ENCODE measurements around the gene SPIN3. TPM values are rescaled to one million over a fixed set of nuclear protein-coding genes. Genes with fewer than 3 reads are reported as not detected.
A peak's percentile ranks its signal among the peaks of the same experiment; 100 is the strongest.
"Not testable (repeated sequence)": the region's sequence is repeated elsewhere in the genome, so short reads cannot be mapped to it uniquely, and the experiment has no call there.

Gene SPIN3
- total RNA-seq: 7.8 and 9.0 TPM in 2 replicates
- 6.0 TPM for polyA plus RNA-seq (2012)

DNA sequence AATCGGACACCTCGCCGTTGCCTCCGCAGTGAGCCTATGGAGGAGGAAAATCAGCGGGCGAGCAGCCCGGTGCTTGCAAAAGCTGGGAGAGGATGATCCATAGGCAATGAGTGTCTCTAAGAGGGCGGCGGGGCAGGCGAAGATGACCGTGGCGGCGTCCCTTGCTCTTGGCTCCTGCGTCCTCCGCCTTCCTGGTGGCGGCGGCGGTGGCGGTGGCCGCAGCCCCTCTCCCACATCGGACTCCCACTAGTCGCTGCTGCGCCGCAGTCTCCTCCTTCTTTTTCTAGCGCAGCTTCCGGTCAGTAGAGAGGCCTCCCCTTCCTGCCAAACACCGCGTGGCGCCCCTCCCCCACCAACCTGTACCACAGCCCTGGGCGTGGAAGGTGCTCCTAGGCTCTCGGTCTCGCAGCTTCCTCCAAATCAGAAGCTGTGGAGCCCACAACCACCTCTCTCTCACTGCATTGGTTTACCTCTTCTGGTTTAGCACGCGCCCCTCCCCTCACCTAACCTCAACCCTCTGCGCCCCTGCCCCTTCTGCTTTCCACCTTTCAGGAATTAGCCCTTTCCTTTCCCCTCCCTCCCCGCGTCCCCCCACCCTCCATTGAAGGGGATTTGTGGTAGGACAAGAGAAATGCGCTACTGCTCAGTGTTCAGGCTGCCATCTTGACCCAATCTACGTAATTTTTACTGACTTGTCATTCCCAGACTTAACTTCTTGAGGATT lies at the start of gene SPIN3:
SPIN3 (minus strand) TSS at position 271 of the 724 bp plus-strand sequence. CDS start 594 bp downstream, outside the sequence.
- peak; percentile 77 for DNase-seq (ENCODE audit: low read depth)

DNA sequence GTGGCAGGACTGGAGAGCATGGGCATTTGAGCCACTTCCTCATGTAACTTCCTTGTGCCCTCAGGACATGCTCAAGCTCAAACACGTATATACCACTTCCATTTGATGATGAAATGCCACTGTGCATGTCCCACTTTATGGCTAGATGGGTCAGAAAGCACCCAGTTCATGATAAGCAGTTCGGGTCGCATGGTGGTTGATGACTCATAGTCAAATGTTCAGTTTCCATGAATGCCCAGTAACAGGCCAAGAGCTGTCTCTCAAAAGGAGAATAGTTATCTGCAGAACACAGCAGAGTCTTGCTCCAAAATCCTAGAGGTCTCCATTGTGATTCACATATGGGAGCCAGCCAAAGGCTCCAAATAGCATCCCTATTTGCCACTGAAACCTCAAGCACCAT lies 48.9 kb upstream of the SPIN3 start:
- no peak for DNase-seq (ENCODE audit: low read depth)

DNA sequence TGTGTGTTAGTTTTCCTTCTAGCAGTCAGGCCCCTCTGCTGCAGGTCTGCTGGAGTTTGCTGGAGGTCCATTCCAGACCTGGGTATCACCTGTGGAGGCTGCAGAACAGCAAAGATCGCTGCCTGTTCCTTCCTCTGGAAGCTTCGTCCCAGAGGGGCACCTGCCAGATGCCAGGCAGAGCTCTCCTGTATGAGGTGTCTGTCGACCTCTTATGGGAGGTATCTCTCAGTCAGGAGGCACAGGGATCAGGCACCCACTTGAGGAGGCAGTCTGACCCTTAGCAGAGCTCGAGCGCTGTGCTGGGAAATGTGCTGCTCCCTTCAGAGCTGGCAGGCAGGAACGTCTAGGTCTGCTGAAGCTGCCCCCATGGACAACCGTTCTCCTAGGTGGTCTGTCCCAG lies 41.9 kb upstream of the SPIN3 start:
- DNase-seq (ENCODE audit: low read depth): not testable (repeated sequence)

DNA sequence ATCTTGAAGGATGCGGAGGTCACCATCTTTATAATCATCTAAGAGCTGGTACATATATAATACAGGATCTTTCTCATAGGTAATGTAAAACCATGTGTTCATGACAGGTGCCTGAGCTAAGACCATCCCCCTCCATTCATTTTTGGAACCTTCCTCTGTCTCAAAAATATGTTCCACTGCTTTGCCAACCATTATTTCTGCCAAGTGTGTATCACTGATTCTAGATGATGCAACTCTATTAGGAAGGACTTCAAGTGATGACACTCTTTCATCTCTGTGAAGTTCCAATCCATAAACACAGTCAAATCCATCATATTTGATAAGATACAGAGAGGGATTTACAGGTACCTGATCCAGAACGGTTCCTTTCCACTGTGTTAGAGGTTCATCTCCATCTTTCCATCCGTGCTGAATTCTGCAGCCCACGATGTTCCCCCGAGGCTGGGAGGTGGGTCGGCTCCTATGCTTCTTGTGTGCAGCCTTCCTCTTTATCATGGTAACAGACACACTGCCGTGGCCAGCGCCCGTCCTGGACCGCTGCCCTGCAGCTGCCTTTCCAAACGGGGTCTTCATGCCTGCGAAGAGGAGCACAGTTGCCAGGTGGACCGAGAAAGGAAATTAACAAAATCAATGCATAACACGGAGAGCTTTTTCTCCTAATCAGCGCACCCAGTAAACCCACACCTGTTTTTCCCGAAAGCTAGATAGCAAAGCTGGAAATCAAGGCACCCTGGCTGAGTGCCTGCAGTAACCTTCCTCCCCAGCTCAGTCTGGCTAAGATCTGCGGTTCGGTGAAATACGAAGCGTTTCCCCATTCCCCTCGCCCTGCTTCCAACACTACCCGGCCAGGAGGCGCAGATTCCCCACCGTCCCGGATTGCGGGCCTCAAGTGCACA lies 718 bp downstream of the SPIN3 start:
- DNase-seq (ENCODE audit: low read depth): no peak

DNA sequence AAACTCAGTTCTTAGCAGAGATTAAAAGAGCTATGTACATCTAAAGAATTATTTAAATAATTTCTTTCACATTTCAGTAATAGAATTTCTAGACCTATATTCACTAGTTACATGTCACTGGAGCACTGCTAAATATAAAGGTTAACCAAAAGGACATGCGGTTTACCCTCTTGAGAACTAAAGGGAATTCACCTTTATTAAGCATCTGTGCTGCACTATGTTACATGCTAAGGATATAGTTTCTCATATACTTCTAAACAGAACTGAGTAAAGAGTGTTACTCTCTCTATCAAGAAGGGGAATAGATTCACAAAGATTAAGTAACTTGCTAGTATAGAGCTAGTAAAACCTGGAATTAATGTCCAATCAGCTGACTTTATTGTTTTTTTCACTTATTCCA lies 7.6 kb downstream of the SPIN3 start:
- DNase-seq (ENCODE audit: low read depth): no peak

DNA sequence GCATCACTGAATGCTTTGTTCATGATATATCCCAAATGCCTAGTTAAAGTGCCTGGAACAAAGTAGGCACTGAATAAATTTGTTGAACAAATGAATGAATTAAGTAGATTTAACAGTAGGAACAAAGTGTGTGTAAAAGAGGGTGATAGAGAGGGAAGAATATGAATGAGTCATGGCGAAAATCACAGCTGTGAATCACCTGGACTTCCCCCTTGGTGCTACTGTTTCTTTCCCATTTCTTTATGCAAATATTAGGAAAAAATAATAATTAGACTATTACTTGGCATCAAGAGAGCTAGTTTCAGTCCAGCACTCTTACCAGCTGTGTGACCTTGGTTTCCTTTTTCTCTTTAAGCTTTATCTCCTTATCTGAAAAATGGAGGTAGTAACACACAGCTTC lies 9.2 kb downstream of the SPIN3 start:
- no peak for DNase-seq (ENCODE audit: low read depth)

DNA sequence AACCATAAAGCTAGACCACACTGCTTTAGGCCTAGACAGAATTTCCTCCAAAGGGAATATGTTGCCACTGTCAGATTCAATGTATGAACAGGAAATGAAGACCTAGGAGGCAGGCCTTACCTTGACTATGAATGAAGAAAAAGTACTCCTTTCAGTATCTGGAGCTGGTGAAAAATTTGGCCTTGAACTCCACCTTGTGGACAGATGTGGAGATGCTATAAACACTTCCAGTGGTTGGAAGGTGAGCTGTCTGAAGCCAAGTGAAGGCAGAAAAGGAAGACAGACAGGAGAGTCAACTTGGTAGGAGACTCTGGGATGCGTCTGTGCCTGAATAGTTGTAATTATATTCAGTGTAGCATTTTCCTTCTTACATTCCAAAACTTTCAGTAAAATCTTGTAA lies 17.2 kb downstream of the SPIN3 start:
- peak; percentile 44 for DNase-seq (ENCODE audit: low read depth)

DNA sequence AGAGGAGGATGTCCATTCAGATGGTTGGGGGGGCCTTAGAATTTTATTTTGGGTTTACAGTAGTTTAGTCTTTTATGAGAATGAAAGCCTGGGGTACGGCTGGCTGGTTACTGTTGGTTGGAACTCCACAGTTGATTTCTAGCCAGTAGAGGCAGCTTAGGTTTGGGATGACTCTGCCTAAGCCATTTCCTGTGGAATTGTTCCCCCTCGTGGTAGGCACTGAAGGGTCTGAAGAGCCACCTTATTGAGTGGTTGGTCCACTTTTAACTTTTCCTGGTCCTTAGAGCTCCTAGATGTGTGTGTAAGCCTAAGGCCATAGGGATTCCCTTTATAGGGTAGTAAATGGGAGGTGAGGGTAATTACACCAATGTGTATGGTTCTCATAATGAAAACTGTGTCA lies 19.7 kb downstream of the SPIN3 start:
- DNase-seq (ENCODE audit: low read depth): peak; percentile 6

DNA sequence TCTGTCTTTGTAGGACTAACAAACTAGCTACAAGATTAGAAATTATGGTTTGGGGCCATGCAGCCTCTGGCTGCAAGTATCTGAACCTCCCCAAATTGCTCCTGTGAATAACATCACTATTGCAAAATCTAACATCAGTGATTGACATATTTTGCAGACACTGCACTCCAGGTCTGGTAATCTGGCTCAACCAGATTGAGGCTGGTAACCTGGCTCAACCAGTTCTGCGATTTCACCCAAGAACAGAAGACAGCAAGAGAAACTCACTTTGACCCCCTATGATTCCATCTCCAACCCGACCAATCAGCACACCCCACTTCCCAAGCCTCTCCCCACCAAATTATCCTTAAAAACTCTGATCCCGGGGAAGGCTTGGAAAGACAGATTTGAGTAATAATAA lies 20.9 kb downstream of the SPIN3 start:
- no peak for DNase-seq (ENCODE audit: low read depth)

DNA sequence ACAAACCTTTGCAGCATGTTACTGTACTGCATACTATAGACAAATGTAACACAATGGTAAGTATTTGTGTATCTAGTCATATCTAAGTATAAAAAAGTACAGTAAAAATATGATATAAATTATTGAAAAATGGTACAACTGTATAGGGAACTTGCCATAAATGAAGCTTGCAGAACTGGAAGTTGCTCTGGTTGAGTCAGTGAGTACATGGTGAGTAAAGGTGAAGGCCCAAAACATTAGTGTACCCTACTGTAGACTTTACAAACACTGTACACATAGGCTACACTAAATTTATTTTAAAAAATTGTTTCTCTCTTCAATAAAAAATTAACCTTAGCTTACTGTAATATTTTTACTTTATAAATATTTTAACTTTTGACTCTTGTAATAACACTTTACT lies 25.8 kb downstream of the SPIN3 start:
- no peak for DNase-seq (ENCODE audit: low read depth)

DNA sequence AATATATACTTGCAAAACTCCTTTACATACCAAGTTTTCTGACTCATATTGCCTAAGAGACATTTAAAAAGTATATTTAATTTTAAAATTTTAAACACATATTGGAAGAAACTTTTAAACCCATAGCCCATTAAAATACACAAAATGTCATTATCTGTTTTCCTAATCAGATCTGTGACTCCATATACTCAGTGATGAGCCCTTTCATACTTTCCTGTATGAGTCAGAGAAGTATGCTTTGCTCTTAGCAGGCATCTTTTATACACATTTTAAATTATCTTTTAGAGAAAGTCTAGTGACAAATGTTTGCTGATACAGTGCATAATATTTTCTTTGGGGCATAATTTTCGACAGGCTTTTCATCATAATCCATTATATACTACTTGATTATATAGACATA lies 26.4 kb downstream of the SPIN3 start:
- DNase-seq (ENCODE audit: low read depth): no peak

DNA sequence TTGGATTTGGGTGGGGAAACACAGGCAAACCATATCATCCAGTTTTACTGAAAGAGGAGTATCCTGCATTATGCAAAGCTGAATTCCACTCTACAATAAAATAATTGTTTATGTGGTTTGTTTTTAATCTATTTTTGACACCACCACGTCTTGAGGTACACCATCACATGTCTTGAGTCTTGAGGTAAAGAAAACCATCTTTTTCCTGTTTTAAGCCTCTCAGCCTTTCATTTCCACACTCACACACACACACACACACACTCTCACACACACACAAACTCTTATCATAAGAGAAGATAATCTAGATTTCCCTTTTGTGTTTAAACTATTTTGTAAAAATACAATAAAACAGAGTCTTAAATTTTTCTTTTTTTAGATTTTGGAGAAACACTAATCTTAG lies 32.0 kb downstream of the SPIN3 start:
- no peak for DNase-seq (ENCODE audit: low read depth)

DNA sequence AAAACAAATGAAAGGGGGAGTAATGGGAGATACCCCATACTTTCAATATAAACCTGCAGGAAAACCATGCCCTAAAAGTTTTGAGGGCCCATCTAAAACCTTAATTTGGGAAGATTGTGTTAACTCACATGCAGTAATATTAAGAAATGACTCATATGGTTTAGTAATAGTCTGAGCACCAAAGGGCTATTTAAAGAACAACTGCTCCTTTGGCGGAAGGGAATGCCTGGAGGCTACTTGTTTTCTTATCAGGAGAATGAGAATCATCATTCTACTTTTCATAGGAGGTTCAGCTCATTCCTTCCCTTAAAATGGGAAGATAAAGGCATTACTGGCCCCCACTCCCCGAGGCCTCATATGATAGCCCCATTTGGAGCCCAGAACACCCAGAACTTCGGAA lies 47.6 kb downstream of the SPIN3 start:
- peak; percentile 31 for DNase-seq (ENCODE audit: low read depth)

DNA sequence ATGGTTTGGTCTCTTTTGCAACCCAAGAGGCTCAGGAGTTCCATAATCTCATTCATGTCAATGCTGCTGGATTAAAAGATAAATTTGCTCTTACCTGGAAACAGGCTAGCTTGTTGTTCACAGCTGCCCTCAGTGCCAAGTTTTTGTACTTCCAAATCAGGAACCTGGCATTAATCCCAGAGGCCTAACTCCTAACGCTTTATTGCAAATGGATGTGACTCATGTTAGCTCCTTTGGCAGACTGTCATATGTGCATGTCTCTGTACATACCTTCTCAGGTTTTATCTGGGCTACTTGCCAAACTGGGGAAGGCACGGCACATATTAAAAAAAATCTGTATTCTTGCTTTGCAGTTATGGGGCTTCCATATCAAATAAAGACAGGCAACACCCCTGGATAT lies 49.1 kb downstream of the SPIN3 start:
- DNase-seq (ENCODE audit: low read depth): peak; percentile 48

DNA sequence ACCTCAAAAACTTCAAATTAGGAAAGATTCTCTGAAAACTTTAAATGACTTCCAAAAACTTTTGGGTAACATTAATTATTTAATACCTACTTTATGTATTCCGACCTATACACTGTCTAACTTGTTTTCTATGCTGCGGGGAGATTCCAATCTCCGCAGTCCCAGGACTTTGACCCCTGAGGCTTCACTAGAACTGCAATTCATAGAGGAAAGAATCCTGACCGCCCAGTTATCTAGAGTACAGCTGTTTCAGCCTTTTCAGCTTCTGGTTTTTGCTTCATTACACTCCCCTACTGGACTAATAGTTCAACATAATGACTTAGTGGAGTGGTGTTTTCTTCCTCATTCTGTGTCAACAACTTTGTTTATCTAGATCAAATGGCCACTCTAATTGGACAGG lies 50.1 kb downstream of the SPIN3 start:
- DNase-seq (ENCODE audit: low read depth): not testable (repeated sequence)

DNA sequence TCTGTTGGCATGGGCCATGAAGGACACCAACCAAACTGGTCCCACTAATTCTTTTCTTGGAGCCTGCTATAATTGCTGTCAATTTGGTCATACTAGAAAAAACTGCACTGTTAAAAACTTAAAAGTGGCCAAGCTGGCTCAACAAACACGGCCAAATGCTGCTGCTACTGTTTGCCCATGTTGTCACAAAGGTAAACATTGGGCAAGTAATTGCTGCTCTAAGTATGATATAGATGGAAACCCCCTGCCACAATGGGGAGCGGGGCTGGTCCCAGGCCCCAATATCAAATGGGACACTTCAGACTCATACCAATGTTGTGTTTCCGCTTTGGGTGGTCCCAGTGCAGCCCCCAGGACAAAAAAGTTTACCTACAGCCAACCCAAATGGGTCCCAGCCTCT lies 52.1 kb downstream of the SPIN3 start:
- DNase-seq (ENCODE audit: low read depth): no peak

Other genes with a start within 250 kb of the SPIN3 start
- 19.1 and 20.5 TPM in 2 replicates for gene SPIN2B, start 126.0 kb upstream of the SPIN3 start, total RNA-seq
- 0.59 TPM in 1 of 2 replicates, not detected in the other for gene SPIN2A, start 141.9 kb upstream of the SPIN3 start, total RNA-seq